GM10266 (cell line): ENCODE measurements around the gene BRD4.

ENCODE experiments used
- DNase-seq: peaks from one replicate; pipeline ENCODE4 v3.0.0; 2012; ENCODE audit errors: extremely low spot score
- CTCF ChIP-seq: IDR thresholded peaks from 2 replicates; pipeline ENCODE4 v1.5.1; 2012; ENCODE audit warnings: mild to moderate bottlenecking, low read depth; ENCODE audit not compliant: control insufficient read depth, insufficient read depth; ENCODE audit errors: missing control alignments

Gene BRD4

GRCh38 chr19:15237759-15238638, 94.3 kb downstream of the BRD4 start:
- no peak for TF ChIP-seq CTCF
- DNase-seq: no peak

- no peak for DNase-seq
- no peak for TF ChIP-seq CTCF
These were observed 95.5 kb downstream of the BRD4 start for GRCh38 chr19:15236886-15237285.

- no peak for DNase-seq
- TF ChIP-seq CTCF: no peak
These were observed 96.6 kb downstream of the BRD4 start for GRCh38 chr19:15235781-15236180.

- no peak for DNase-seq
- TF ChIP-seq CTCF: no peak
These were observed 97.8 kb downstream of the BRD4 start for GRCh38 chr19:15234431-15235130.

GRCh38 chr19:15231271-15231670, 101.1 kb downstream of the BRD4 start:
- TF ChIP-seq CTCF: no peak
- no peak for DNase-seq

- TF ChIP-seq CTCF: no peak
These were observed 105.1 kb downstream of the BRD4 start for GRCh38 chr19:15227261-15227660.

GRCh38 chr19:15225760-15226159, 106.6 kb downstream of the BRD4 start:
- TF ChIP-seq CTCF: no peak
- DNase-seq: no peak

More at GRCh38 chr19:15227261-15227660, 105.1 kb downstream of the BRD4 start:
- no peak for DNase-seq
